NCI-H1436 treated with DMSO at 0.1 percent for 48 hours (cell line): ENCODE measurements around the gene EXOC3.

ENCODE experiments used
- DNase-seq: peaks from one replicate; lab custom pipeline; 2025; lab: John Stamatoyannopoulos, UW

The EXOC3 gene

GRCh38 chr5:426392-426976, 16.5 kb upstream of the EXOC3 start:
- DNase-seq, result no peak

- DNase-seq, result no peak
Measured at GRCh38 chr5:427415-428087, 15.4 kb upstream of the EXOC3 start.

GRCh38 chr5:428219-428618, 14.8 kb upstream of the EXOC3 start:
- DNase-seq, result no peak

GRCh38 chr5:428754-429452, 14.1 kb upstream of the EXOC3 start:
- no peak for DNase-seq

- DNase-seq, result no peak
Measured at GRCh38 chr5:429453-430188, 13.4 kb upstream of the EXOC3 start.

GRCh38 chr5:430214-430925, 12.6 kb upstream of the EXOC3 start:
- no peak for DNase-seq

- no peak for DNase-seq
Measured at GRCh38 chr5:431001-431710, 11.8 kb upstream of the EXOC3 start.

GRCh38 chr5:431711-432050, 11.3 kb upstream of the EXOC3 start:
- DNase-seq, result no peak

GRCh38 chr5:432201-432927, 10.6 kb upstream of the EXOC3 start:
- no peak for DNase-seq

GRCh38 chr5:432928-433791, 9.8 kb upstream of the EXOC3 start:
- DNase-seq, result no peak

- no peak for DNase-seq
Measured at GRCh38 chr5:433836-434235, 9.1 kb upstream of the EXOC3 start.

- no peak for DNase-seq
Measured at GRCh38 chr5:434443-435146, 8.4 kb upstream of the EXOC3 start.

- DNase-seq, result no peak
Measured at GRCh38 chr5:435156-435790, 7.7 kb upstream of the EXOC3 start.

GRCh38 chr5:435961-436640, 6.9 kb upstream of the EXOC3 start:
- DNase-seq, result no peak

GRCh38 chr5:436641-436975, 6.4 kb upstream of the EXOC3 start:
- no peak for DNase-seq

GRCh38 chr5:437281-437771, 5.7 kb upstream of the EXOC3 start:
- no peak for DNase-seq

GRCh38 chr5:438481-438981, 4.4 kb upstream of the EXOC3 start:
- DNase-seq, result no peak

GRCh38 chr5:439181-439580, 3.8 kb upstream of the EXOC3 start:
- no peak for DNase-seq
